Measurements from ENCODE around the gene NEK1.

Gene NEK1

GRCh38 chr4:169645627-169646026 is 33.2 kb upstream of the NEK1 start:
- no peak for DNase-seq (ENCODE audit: low read depth, low spot score)
- H3K4me3 ChIP-seq (ENCODE audit: low read depth, low read length): no peak overlapping the region
- TF ChIP-seq CTCF (IDR thresholded peaks at IDR 0.05; ENCODE audit: low read depth, low read length): no peak
- in situ Hi-C loops (cut with HindIII; ENCODE audit: low sequenced_read_pairs): no loop called here

DNA sequence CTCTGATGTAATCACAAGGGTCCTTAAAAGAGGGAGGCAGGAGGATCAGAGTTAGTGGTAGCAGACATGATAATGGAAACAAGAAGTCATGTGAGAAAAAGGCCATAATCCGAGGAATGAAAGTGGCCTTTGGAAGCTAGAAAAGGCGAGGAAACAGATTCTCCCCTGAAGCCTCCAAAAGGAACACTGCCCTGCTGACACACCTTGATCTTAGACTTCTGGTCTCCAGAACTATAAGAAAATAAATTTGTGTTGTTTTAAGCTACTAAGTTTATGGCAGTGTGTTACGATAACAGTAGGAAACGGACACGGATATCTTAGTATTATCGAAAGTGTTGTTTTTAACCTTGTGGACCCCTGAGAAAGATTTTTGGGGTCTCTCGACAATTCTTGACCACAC is 32.4 kb upstream of the NEK1 start:
- in situ Hi-C loops (cut with HindIII; ENCODE audit: low sequenced_read_pairs): no loop called here
- H3K4me3 ChIP-seq (ENCODE audit: low read depth, low read length): no peak overlapping the region
- no peak for TF ChIP-seq CTCF (IDR thresholded peaks at IDR 0.05; ENCODE audit: low read depth, low read length)
- DNase-seq (ENCODE audit: low read depth, low spot score): no peak

DNA sequence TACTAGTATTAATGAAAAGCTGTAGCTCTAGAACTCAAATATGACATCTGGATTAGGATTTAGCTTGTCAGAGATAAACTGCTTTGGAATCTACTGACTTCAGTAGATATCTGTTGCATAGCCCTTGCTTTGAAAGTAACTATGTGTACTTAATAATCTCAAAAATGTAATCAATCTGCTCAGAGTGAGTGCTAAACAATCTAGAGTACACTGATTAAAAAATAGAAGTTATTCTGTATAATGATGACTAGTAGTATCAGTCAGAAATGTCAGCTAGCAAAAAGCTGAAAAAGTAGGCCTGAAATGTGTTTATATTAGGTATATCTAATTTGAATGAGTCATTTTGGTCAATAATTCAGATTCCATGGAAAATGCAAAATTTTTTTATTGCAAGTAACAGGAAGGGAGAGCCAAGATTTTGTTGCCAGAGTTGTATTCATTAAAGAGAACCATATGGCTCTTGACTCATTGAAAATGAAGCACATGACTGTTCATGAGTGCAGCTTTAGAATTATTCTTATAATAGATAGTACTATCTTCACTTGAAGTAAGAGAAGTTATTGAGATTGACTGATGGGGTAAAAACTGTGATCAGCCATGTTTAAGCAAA is 28.0 kb upstream of the NEK1 start:
- peak; percentile 61 for DNase-seq (ENCODE audit: low read depth, low spot score)
- no peak overlapping the region for H3K4me3 ChIP-seq (ENCODE audit: low read depth, low read length)
- no peak for TF ChIP-seq CTCF (IDR thresholded peaks at IDR 0.05; ENCODE audit: low read depth, low read length)
- in situ Hi-C loops (cut with HindIII; ENCODE audit: low sequenced_read_pairs): no loop called here

DNA sequence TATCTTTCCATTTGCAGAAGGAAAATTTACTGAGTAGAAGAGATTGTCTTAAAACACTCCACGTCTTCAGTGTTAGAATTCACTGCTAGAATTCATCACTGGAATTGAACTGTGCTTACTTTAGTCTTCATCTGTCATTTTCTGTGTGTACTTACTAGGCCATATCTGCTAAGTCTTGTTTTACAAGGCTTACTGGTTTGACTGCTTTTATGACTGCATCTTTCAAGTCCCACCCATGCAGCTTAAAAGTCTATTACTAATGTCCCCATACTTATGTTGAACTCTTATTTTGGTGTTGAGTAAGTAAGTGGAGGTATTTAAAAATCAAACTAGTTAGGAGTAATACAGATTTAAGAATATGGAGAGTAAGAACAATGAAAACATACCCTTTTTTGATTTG is 22.6 kb upstream of the NEK1 start:
- TF ChIP-seq CTCF (IDR thresholded peaks at IDR 0.05; ENCODE audit: low read depth, low read length): no peak
- no peak overlapping the region for H3K4me3 ChIP-seq (ENCODE audit: low read depth, low read length)
- no peak for DNase-seq (ENCODE audit: low read depth, low spot score)
- in situ Hi-C loops (cut with HindIII; ENCODE audit: low sequenced_read_pairs): no loop called here

GRCh38 chr4:169632896-169633295 is 20.5 kb upstream of the NEK1 start:
- in situ Hi-C loops (cut with HindIII; ENCODE audit: low sequenced_read_pairs): no loop called here
- no peak overlapping the region for H3K4me3 ChIP-seq (ENCODE audit: low read depth, low read length)
- no peak for TF ChIP-seq CTCF (IDR thresholded peaks at IDR 0.05; ENCODE audit: low read depth, low read length)
- no peak for DNase-seq (ENCODE audit: low read depth, low spot score)

DNA sequence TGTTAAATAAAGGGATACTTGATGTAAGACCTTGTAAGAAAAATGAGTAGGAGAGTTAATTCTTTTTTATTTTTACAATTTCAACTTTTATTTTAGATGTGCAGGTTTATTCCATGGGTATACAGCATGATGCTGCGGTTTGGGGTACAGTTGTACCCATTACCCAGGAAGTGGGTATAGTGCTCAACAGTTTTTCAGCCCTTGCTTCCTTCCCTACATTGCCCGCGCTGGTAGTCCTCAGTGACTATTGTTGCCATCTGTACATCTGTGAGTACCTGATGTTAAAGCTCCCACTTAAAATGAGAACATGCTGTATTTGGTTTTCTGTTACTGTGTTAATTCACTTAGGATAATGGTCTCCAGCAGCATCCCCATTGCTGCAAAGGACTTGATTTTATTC is 17.7 kb upstream of the NEK1 start:
- H3K4me3 ChIP-seq (ENCODE audit: low read depth, low read length): no peak overlapping the region
- TF ChIP-seq CTCF (IDR thresholded peaks at IDR 0.05; ENCODE audit: low read depth, low read length): no peak
- in situ Hi-C loops (cut with HindIII; ENCODE audit: low sequenced_read_pairs): no loop called here
- DNase-seq (ENCODE audit: low read depth, low spot score): no peak

- in situ Hi-C loops (cut with HindIII; ENCODE audit: low sequenced_read_pairs): no loop called here
- no peak overlapping the region for H3K4me3 ChIP-seq (ENCODE audit: low read depth, low read length)
- DNase-seq (ENCODE audit: low read depth, low spot score): no peak
- no peak for TF ChIP-seq CTCF (IDR thresholded peaks at IDR 0.05; ENCODE audit: low read depth, low read length)
These were observed 16.2 kb upstream of the NEK1 start for GRCh38 chr4:169628579-169628978.

All from astrocyte of the spinal cord (primary cell).